Measurements from ENCODE around the gene TCF25.

The TCF25 gene

GRCh38 chr16:89936034-89936433, 62.6 kb downstream of the TCF25 start:
- no peak for DNase-seq (ENCODE audit: low spot score)
- in situ Hi-C loops (cut with MboI; ENCODE audit: low sequenced_read_pairs, unreplicated experiment) = no loop called here
- TF ChIP-seq, protein P1, sequence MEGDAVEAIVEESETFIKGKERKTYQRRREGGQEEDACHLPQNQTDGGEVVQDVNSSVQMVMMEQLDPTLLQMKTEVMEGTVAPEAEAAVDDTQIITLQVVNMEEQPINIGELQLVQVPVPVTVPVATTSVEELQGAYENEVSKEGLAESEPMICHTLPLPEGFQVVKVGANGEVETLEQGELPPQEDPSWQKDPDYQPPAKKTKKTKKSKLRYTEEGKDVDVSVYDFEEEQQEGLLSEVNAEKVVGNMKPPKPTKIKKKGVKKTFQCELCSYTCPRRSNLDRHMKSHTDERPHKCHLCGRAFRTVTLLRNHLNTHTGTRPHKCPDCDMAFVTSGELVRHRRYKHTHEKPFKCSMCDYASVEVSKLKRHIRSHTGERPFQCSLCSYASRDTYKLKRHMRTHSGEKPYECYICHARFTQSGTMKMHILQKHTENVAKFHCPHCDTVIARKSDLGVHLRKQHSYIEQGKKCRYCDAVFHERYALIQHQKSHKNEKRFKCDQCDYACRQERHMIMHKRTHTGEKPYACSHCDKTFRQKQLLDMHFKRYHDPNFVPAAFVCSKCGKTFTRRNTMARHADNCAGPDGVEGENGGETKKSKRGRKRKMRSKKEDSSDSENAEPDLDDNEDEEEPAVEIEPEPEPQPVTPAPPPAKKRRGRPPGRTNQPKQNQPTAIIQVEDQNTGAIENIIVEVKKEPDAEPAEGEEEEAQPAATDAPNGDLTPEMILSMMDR (IDR thresholded peaks at IDR 0.05; ENCODE audit: borderline replicate concordance, control extremely low read depth, extremely low read depth, insufficient read depth, missing control alignments) = no peak

DNA sequence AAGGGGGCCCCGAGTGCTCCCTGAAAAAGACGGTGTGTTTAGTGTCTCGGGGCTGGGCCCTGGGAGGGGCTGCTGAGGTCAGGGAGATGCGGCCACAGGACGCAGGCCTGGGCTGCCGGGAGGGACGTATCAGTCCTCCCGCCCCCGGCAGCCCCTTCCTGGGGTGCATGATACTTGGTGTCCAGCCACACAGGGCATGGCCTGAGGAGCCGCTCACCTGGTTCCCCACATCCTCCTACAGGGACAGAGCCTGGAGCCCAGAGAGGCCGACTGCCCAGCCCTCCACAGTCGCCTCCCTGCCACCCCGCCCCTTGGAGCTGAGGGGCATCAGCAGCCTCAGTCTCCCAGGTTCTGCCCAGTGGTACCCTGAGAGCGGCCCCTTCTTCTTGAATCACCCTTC, 63.1 kb downstream of the TCF25 start:
- in situ Hi-C loops (cut with MboI; ENCODE audit: low sequenced_read_pairs, unreplicated experiment) = no loop called here
- TF ChIP-seq, protein P1 (IDR thresholded peaks at IDR 0.05; ENCODE audit: borderline replicate concordance, control extremely low read depth, extremely low read depth, insufficient read depth, missing control alignments) = no peak
- DNase-seq (ENCODE audit: low spot score) = no peak

DNA sequence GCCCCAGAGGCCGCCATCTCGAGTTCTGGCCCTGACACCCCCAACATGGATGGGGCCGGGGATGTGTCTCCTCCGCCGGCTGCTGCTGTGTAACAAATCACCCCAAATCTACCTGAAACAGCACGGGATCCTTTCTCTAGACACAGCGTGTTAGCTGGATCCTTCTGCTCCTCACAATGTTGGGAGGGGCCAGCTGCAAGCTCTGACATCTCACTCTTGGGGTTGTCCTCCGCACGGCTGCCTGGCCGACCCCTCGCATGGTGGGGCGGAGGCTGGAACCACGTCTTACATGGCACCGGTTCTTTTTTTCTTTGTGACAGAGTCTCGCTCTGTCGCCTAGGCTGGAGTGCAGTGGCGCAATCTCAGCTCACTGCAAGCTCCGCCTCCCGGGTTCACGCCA, 63.6 kb downstream of the TCF25 start:
- no peak for DNase-seq (ENCODE audit: low spot score)
- TF ChIP-seq, protein P1 (IDR thresholded peaks at IDR 0.05; ENCODE audit: borderline replicate concordance, control extremely low read depth, extremely low read depth, insufficient read depth, missing control alignments) = no peak
- in situ Hi-C loops (cut with MboI; ENCODE audit: low sequenced_read_pairs, unreplicated experiment) = no loop called here

GRCh38 chr16:89938175-89938885, 64.9 kb downstream of the TCF25 start:
- no peak for DNase-seq (ENCODE audit: low spot score)
- TF ChIP-seq, protein P1 (IDR thresholded peaks at IDR 0.05; ENCODE audit: borderline replicate concordance, control extremely low read depth, extremely low read depth, insufficient read depth, missing control alignments) = no peak
- in situ Hi-C loops (cut with MboI; ENCODE audit: low sequenced_read_pairs, unreplicated experiment) = no loop called here

- TF ChIP-seq, protein P1 (IDR thresholded peaks at IDR 0.05; ENCODE audit: borderline replicate concordance, control extremely low read depth, extremely low read depth, insufficient read depth, missing control alignments) = no peak
- in situ Hi-C loops (cut with MboI; ENCODE audit: low sequenced_read_pairs, unreplicated experiment) = no loop called here
- no peak for DNase-seq (ENCODE audit: low spot score)
These were observed 71.4 kb downstream of the TCF25 start for GRCh38 chr16:89944773-89945172.

- TF ChIP-seq, protein P1 (IDR thresholded peaks at IDR 0.05; ENCODE audit: borderline replicate concordance, control extremely low read depth, extremely low read depth, insufficient read depth, missing control alignments) = no peak
- in situ Hi-C loops (cut with MboI; ENCODE audit: low sequenced_read_pairs, unreplicated experiment) = no loop called here
- DNase-seq (ENCODE audit: low spot score) = no peak
These were observed 72.3 kb downstream of the TCF25 start for GRCh38 chr16:89945654-89946053.
